Fibroblast of lung (primary cell): ENCODE data around the gene EMILIN2. TPM values are rescaled to one million over a fixed set of nuclear protein-coding genes. Genes with fewer than 3 reads are reported as not detected.
A peak's percentile ranks its signal among the peaks of the same experiment; 100 is the strongest.

Source experiments
- DNase-seq, 2 donors: peaks; one replicate each; pipeline versions ENCODE4 v3.0.0 to v3.0.0-alpha.2; 2010; ENCODE audit warnings: low read depth in 2 of 2
- H2AFZ ChIP-seq: 2 replicates; pipeline ENCODE4 v1.5.1; 2012; ENCODE audit warnings: low read length, control low read depth, inconsistent platforms
- H3K27ac ChIP-seq: 2 replicates; pipeline ENCODE4 v1.5.1; 2011; ENCODE audit warnings: low read length, control low read depth; ENCODE audit not compliant: insufficient read depth
- H3K27me3 ChIP-seq: 2 replicates; pipeline ENCODE4 v1.5.1; 2011; ENCODE audit warnings: mild to moderate bottlenecking, low read length; ENCODE audit not compliant: control insufficient read depth, insufficient read depth
- H3K36me3 ChIP-seq: 2 replicates; pipeline ENCODE4 v1.5.1; 2011; ENCODE audit warnings: low read length; ENCODE audit not compliant: control insufficient read depth, insufficient read depth
- H3K4me1 ChIP-seq: 2 replicates; pipeline ENCODE4 v1.5.1; 2011; ENCODE audit warnings: low read length; ENCODE audit not compliant: control insufficient read depth, insufficient read depth; ENCODE audit errors: extremely low read depth
- H3K4me2 ChIP-seq: 2 replicates; pipeline ENCODE4 v1.5.1; 2011; ENCODE audit warnings: low read length, control low read depth; ENCODE audit not compliant: insufficient read depth; ENCODE audit errors: extremely low read depth
- H3K4me3 ChIP-seq, 4 experiments: fragments of 200-600 bp in 1 of 4; sonication (generic) in 1 of 4; replicated peaks in 1 of 4; 2 replicates each; pipeline ENCODE4 v1.5.1; 2011 to 2016; ENCODE audit warnings: low read length in 4 of 4, low read depth in 3 of 4, mild to moderate bottlenecking in 3 of 4, control low read depth in 2 of 4, inconsistent platforms in 1 of 4, mixed read lengths in 1 of 4; ENCODE audit not compliant: insufficient read depth in 1 of 4; ENCODE audit errors: control extremely low read depth in 1 of 4
- H3K79me2 ChIP-seq: 2 replicates; pipeline ENCODE4 v1.5.1; 2012; ENCODE audit warnings: mild to moderate bottlenecking, low read length, inconsistent platforms; ENCODE audit not compliant: control insufficient read depth, insufficient read depth
- H3K9ac ChIP-seq: 2 replicates; pipeline ENCODE4 v1.5.1; 2011; ENCODE audit warnings: mild to moderate bottlenecking, low read length, control low read depth; ENCODE audit not compliant: insufficient read depth
- H3K9me3 ChIP-seq: 2 replicates; pipeline ENCODE4 v1.5.1; 2012; ENCODE audit warnings: low read depth, low read length; ENCODE audit not compliant: control insufficient read depth, insufficient read depth
- H4K20me1 ChIP-seq: 2 replicates; pipeline ENCODE4 v1.5.1; 2011; ENCODE audit warnings: low read length; ENCODE audit not compliant: control insufficient read depth, insufficient read depth; ENCODE audit errors: extremely low read depth
- CTCF ChIP-seq, 2 donors: IDR thresholded peaks in 1 of 2; conservative IDR thresholded peaks in 1 of 2; 1 replicate in 1 of 2; 2 replicates in 1 of 2; pipeline ENCODE4 v1.5.1; 2011 to 2012; ENCODE audit warnings: low read length in 2 of 2, control low read depth in 1 of 2, inconsistent platforms in 1 of 2, low read depth in 1 of 2, mild to moderate bottlenecking in 1 of 2
- EZH2 ChIP-seq: IDR thresholded peaks from 2 replicates; pipeline ENCODE4 v1.5.1; 2012; ENCODE audit warnings: low read length, control low read depth, mild to moderate bottlenecking; ENCODE audit errors: missing control alignments
- polyA plus RNA-seq, 2 donors: library from polyadenylated mRNA; depleted of rRNA in 1 of 2; stranded (reverse) in 1 of 2; unstranded in 1 of 2; fragments of >200 nt; gene quantifications; 2 replicates each; pipeline ENCODE4 v1.2.1, GENCODE V29; 2011 to 2012; ENCODE audit warnings: missing spikeins in 1 of 2
- total RNA-seq: library from RNA; depleted of rRNA; stranded (reverse); fragments of >200 nt; gene quantifications from 2 replicates; pipeline ENCODE4 v1.2.1, GENCODE V29; 2014

Gene EMILIN2
- total and polyA plus RNA-seq, 2 donors (not counting 1 experiment from before 2014, with no cell fraction given), result 8.7 to 11.1 TPM

GRCh38 chr18:2882201-2882600, 35.4 kb downstream of the EMILIN2 start:
- Histone ChIP-seq H3K27ac (peak overlapping the region; percentile 82), H4K20me1 (no peaks in the 10 kb centered on the region), H3K27me3 (no peaks in the 10 kb centered on the region), H2AFZ (no peak overlapping the region), H3K4me2 (no peak overlapping the region), H3K9me3 (no peaks in the 10 kb centered on the region), H3K79me2 (no peaks in the 10 kb centered on the region), H3K36me3 (no peaks in the 10 kb centered on the region), H3K4me1 (peaks cover 15% of the 10 kb centered on the region), H3K4me3 (no peak overlapping the region), H3K9ac (no peak overlapping the region)
- DNase-seq, result no peak
- no peak for TF ChIP-seq CTCF (conservative IDR thresholded peaks at IDR 0.05 in 1 of 2, IDR thresholded peaks at IDR 0.05 in 1 of 2; ENCODE audit: low read depth in 1 of 2, low read length in 2 of 2)
- TF ChIP-seq EZH2, result no peak

GRCh38 chr18:2883076-2883735, 36.4 kb downstream of the EMILIN2 start:
- no peak for TF ChIP-seq EZH2
- TF ChIP-seq CTCF (conservative IDR thresholded peaks at IDR 0.05 in 1 of 2, IDR thresholded peaks at IDR 0.05 in 1 of 2; ENCODE audit: low read depth in 1 of 2, low read length in 2 of 2), result no peak
- no peak overlapping the region for H3K27ac ChIP-seq
- H3K4me3 ChIP-seq, result no peak overlapping the region
- no peaks in the 10 kb centered on the region for H3K36me3 ChIP-seq
- no peak overlapping the region for H3K4me2 ChIP-seq
- H3K9ac ChIP-seq, result no peak overlapping the region
- no peaks in the 10 kb centered on the region for H3K9me3 ChIP-seq
- no peaks in the 10 kb centered on the region for H4K20me1 ChIP-seq
- no peaks in the 10 kb centered on the region for H3K79me2 ChIP-seq
- no peaks in the 10 kb centered on the region for H3K27me3 ChIP-seq
- peaks cover 15% of the 10 kb centered on the region for H3K4me1 ChIP-seq
- H2AFZ ChIP-seq, result no peak overlapping the region
- no peak for DNase-seq

- Histone ChIP-seq H2AFZ (no peak overlapping the region), H3K4me1 (peaks cover 15% of the 10 kb centered on the region), H4K20me1 (no peaks in the 10 kb centered on the region), H3K27ac (no peak overlapping the region), H3K27me3 (no peaks in the 10 kb centered on the region), H3K4me2 (no peak overlapping the region), H3K4me3 (no peak overlapping the region), H3K9ac (no peak overlapping the region), H3K36me3 (no peaks in the 10 kb centered on the region), H3K9me3 (no peaks in the 10 kb centered on the region), H3K79me2 (no peaks in the 10 kb centered on the region)
- no peak for DNase-seq
- TF ChIP-seq CTCF (conservative IDR thresholded peaks at IDR 0.05 in 1 of 2, IDR thresholded peaks at IDR 0.05 in 1 of 2; ENCODE audit: low read depth in 1 of 2, low read length in 2 of 2) (no peak), EZH2 (no peak)
These were observed 38.0 kb downstream of the EMILIN2 start for GRCh38 chr18:2884706-2885285.
